ENCODE data around the gene RAB3A. TPM values are rescaled to one million over a fixed set of nuclear protein-coding genes. Genes with fewer than 3 reads are reported as not detected.
A peak's percentile ranks its signal among the peaks of the same experiment; 100 is the strongest.

RAB3A gene
- total RNA-seq, 1 experiment from 2014 or later, result 4.0 TPM

- Histone ChIP-seq H3F3A (ENCODE audit: insufficient read depth, low read depth) (peaks cover 55% of the 10 kb centered on the region), H3K9me2 (ENCODE audit: insufficient read depth) (no peaks in the 10 kb centered on the region), H3K4me1 (replicated peaks; ENCODE audit: insufficient read depth) (peaks cover 4% of the 10 kb centered on the region; the same call in 1 of the 2 replicates), H3K36me3 (ENCODE audit: low read depth) (peaks cover 24% of the 10 kb centered on the region; the same call in 1 of the 2 replicates), H3K27me3 (ENCODE audit: insufficient read depth, low read depth) (no peaks in the 10 kb centered on the region), H3K79me2 (ENCODE audit: low read depth) (peaks cover 3% of the 10 kb centered on the region), H2AFZ (no peak overlapping the region), H4K20me1 (ENCODE audit: insufficient read depth) (peaks cover 24% of the 10 kb centered on the region), H3K4me3 (no peak overlapping the region), H3K27ac (no peak overlapping the region), H3K4me2 (0 out of 2 replicates have a peak overlapping the region, but pooled peaks have one; percentile 28), H3K9me3 (ENCODE audit: insufficient read depth, low read depth) (no peaks in the 10 kb centered on the region)
- DNase-seq, result no peak
- no TSS peak for BruUV-seq (replicated peaks)
- TF ChIP-seq EZH2 (IDR thresholded peaks at IDR 0.05; ENCODE audit: low read depth), result no peak
- no peak; the same call in 1 of the 2 replicates for TF ChIP-seq CTCF (conservative IDR thresholded peaks at IDR 0.05)
- POLR2A ChIA-PET (ENCODE audit: unreplicated experiment), result interaction anchor here (0.5 kb wide), 1 partner anchor 79 kb away, joined by 14 read pairs; no protein-coding TSS in a partner anchor
- CTCF ChIA-PET, result interaction anchor here (0.8 kb wide), 1 partner anchor 11 kb away, joined by 3 read pairs; no protein-coding TSS in a partner anchor
- intact Hi-C loops (cut with micrococcal nuclease; ENCODE audit: unreplicated experiment), result no loop called here
These were observed 42.2 kb downstream of the RAB3A start for GRCh38 chr19:18161636-18162002.

- peak in 1 of 2 experiments; percentile 79 for DNase-seq
- H3K9me2 ChIP-seq (ENCODE audit: insufficient read depth), result no peaks in the 10 kb centered on the region
- peak overlapping the region; percentile 38; the same call in 1 of the 2 replicates for H3K4me2 ChIP-seq
- no peaks in the 10 kb centered on the region for H3K27me3 ChIP-seq (ENCODE audit: insufficient read depth, low read depth)
- CTCF ChIA-PET, result interaction anchor here (0.5 to 0.8 kb wide), 5 partner anchors 11 to 429 kb away, joined by 3 to 6 read pairs (median 4); no protein-coding TSS in a partner anchor
- no TSS peak for BruUV-seq (replicated peaks)
- no peak overlapping the region for H3K27ac ChIP-seq
- H2AFZ ChIP-seq, result no peak overlapping the region
- H3F3A ChIP-seq (ENCODE audit: insufficient read depth, low read depth), result peaks cover 54% of the 10 kb centered on the region
- H3K9me3 ChIP-seq (ENCODE audit: insufficient read depth, low read depth), result no peaks in the 10 kb centered on the region
- TF ChIP-seq EZH2 (IDR thresholded peaks at IDR 0.05; ENCODE audit: low read depth), result no peak
- TF ChIP-seq CTCF (conservative IDR thresholded peaks at IDR 0.05), result peak; percentile 25; the same call in 1 of the 2 replicates
- H3K4me1 ChIP-seq (replicated peaks; ENCODE audit: insufficient read depth), result peaks cover 4% of the 10 kb centered on the region; the same call in 1 of the 2 replicates
- peaks cover 24% of the 10 kb centered on the region; the same call in 1 of the 2 replicates for H3K36me3 ChIP-seq (ENCODE audit: low read depth)
- intact Hi-C loops (cut with micrococcal nuclease; ENCODE audit: unreplicated experiment), result no loop called here
- H3K79me2 ChIP-seq (ENCODE audit: low read depth), result peaks cover 9% of the 10 kb centered on the region
- POLR2A ChIA-PET (ENCODE audit: unreplicated experiment), result interaction anchor here (0.5 to 0.6 kb wide), 2 partner anchors 80 to 152 kb away, joined by 4 to 14 read pairs; no protein-coding TSS in a partner anchor
- H3K4me3 ChIP-seq, result no peak overlapping the region
- H4K20me1 ChIP-seq (ENCODE audit: insufficient read depth), result peaks cover 28% of the 10 kb centered on the region
These were observed 42.7 kb downstream of the RAB3A start for GRCh38 chr19:18160971-18161635.

- ChIA-PET POLR2A (ENCODE audit: unreplicated experiment) (interaction anchor here (0.6 kb wide), 1 partner anchor 151 kb away, joined by 4 read pairs; no protein-coding TSS in a partner anchor), CTCF (interaction anchor here (0.5 to 0.6 kb wide), 4 partner anchors 11 to 429 kb away, joined by 4 to 6 read pairs (median 4); no protein-coding TSS in a partner anchor)
- TF ChIP-seq EZH2 (IDR thresholded peaks at IDR 0.05; ENCODE audit: low read depth), result no peak
- peak; percentile 34; the same call in 1 of the 2 replicates for TF ChIP-seq CTCF (conservative IDR thresholded peaks at IDR 0.05)
- H3K9me2 ChIP-seq (ENCODE audit: insufficient read depth), result no peaks in the 10 kb centered on the region
- BruUV-seq (replicated peaks), result no TSS peak
- H3K4me2 ChIP-seq, result peak overlapping the region; percentile 38; the same call in 1 of the 2 replicates
- no peak overlapping the region for H3K4me3 ChIP-seq
- H3K36me3 ChIP-seq (ENCODE audit: low read depth), result peaks cover 22% of the 10 kb centered on the region; the same call in 1 of the 2 replicates
- H4K20me1 ChIP-seq (ENCODE audit: insufficient read depth), result peaks cover 26% of the 10 kb centered on the region
- H3F3A ChIP-seq (ENCODE audit: insufficient read depth, low read depth), result peaks cover 49% of the 10 kb centered on the region
- H3K9me3 ChIP-seq (ENCODE audit: insufficient read depth, low read depth), result no peaks in the 10 kb centered on the region
- H2AFZ ChIP-seq, result no peak overlapping the region
- peaks cover 14% of the 10 kb centered on the region for H3K79me2 ChIP-seq (ENCODE audit: low read depth)
- H3K27me3 ChIP-seq (ENCODE audit: insufficient read depth, low read depth), result no peaks in the 10 kb centered on the region
- H3K27ac ChIP-seq, result no peak overlapping the region
- intact Hi-C loops (cut with micrococcal nuclease; ENCODE audit: unreplicated experiment), result no loop called here
- DNase-seq, result no peak
- peaks cover 4% of the 10 kb centered on the region; the same call in 1 of the 2 replicates for H3K4me1 ChIP-seq (replicated peaks; ENCODE audit: insufficient read depth)
These were observed 43.3 kb downstream of the RAB3A start for GRCh38 chr19:18160493-18160970.
